Cerebellar cortex (tissue), 1 donor: ENCODE measurements around the gene PADI1.

ENCODE experiments used
- DNase-seq: peaks from one replicate; pipeline ENCODE4 v3.0.0-alpha.2; 2015; ENCODE audit warnings: low spot score

Gene PADI1

GRCh38 chr1:17214876-17215544 lies 10.1 kb downstream of the PADI1 start:
- no peak for DNase-seq

- DNase-seq: no peak
Observed at GRCh38 chr1:17215545-17215890, 10.6 kb downstream of the PADI1 start.

GRCh38 chr1:17216078-17216477 lies 11.2 kb downstream of the PADI1 start:
- DNase-seq: no peak

- no peak for DNase-seq
Observed at GRCh38 chr1:17217607-17218006, 12.7 kb downstream of the PADI1 start.

- no peak for DNase-seq
Observed at GRCh38 chr1:17218939-17219338, 14.0 kb downstream of the PADI1 start.

GRCh38 chr1:17220287-17220686 lies 15.4 kb downstream of the PADI1 start:
- no peak for DNase-seq

GRCh38 chr1:17222557-17222956 lies 17.6 kb downstream of the PADI1 start:
- DNase-seq: no peak

- DNase-seq: no peak
Observed at GRCh38 chr1:17224434-17224833, 19.5 kb downstream of the PADI1 start.

GRCh38 chr1:17225140-17225539 lies 20.2 kb downstream of the PADI1 start:
- DNase-seq: no peak

- no peak for DNase-seq
Observed at GRCh38 chr1:17227358-17227915, 22.5 kb downstream of the PADI1 start.

- DNase-seq: no peak
Observed at GRCh38 chr1:17228619-17229018, 23.7 kb downstream of the PADI1 start.

- DNase-seq: no peak
Observed at GRCh38 chr1:17229379-17229778, 24.5 kb downstream of the PADI1 start.

GRCh38 chr1:17230106-17230505 lies 25.2 kb downstream of the PADI1 start:
- no peak for DNase-seq

GRCh38 chr1:17230671-17231310 lies 25.9 kb downstream of the PADI1 start:
- DNase-seq: no peak

GRCh38 chr1:17232759-17233661 lies 28.1 kb downstream of the PADI1 start:
- DNase-seq: no peak

GRCh38 chr1:17233675-17234320 lies 28.9 kb downstream of the PADI1 start:
- DNase-seq: peak; percentile 6

- DNase-seq: no peak
Observed at GRCh38 chr1:17234405-17234804, 29.5 kb downstream of the PADI1 start.

- DNase-seq: no peak
Observed at GRCh38 chr1:17235135-17235885, 30.4 kb downstream of the PADI1 start.

- DNase-seq: peak; percentile 85
Observed at GRCh38 chr1:17236779-17237560, 32.0 kb downstream of the PADI1 start.

GRCh38 chr1:17237561-17237903 lies 32.6 kb downstream of the PADI1 start:
- no peak for DNase-seq

- peak; percentile 74 for DNase-seq
Observed at GRCh38 chr1:17239420-17239819, 34.5 kb downstream of the PADI1 start.
